GM12865 (cell line): ENCODE data around the gene TPSD1.
"Not testable (repeated sequence)": the region's sequence is repeated elsewhere in the genome, so short reads cannot be mapped to it uniquely, and the experiment has no call there.

Source experiments
- DNase-seq: peaks from one replicate; pipeline ENCODE4 v3.0.0; 2010; ENCODE audit warnings: low read depth
- H3K4me3 ChIP-seq: 2 replicates; pipeline ENCODE4 v1.5.1; 2011; ENCODE audit warnings: mild to moderate bottlenecking, low read depth, low read length, control low read depth
- CTCF ChIP-seq: IDR thresholded peaks from 2 replicates; pipeline ENCODE4 v1.5.1; 2011; ENCODE audit warnings: low read length, control low read depth, low read depth, inconsistent platforms; ENCODE audit not compliant: insufficient read depth; ENCODE audit errors: missing control alignments

TPSD1 gene

GRCh38 chr16:1288813-1289476 is 33.1 kb downstream of the TPSD1 start:
- no peak for TF ChIP-seq CTCF
- DNase-seq, result no peak
- H3K4me3 ChIP-seq, result no peak overlapping the region

- no peak overlapping the region for H3K4me3 ChIP-seq
- no peak for TF ChIP-seq CTCF
- no peak for DNase-seq
These were observed 33.6 kb downstream of the TPSD1 start for GRCh38 chr16:1289477-1289866.

GRCh38 chr16:1290063-1290501 is 34.2 kb downstream of the TPSD1 start:
- TF ChIP-seq CTCF, result no peak
- DNase-seq, result no peak
- H3K4me3 ChIP-seq, result no peak overlapping the region

GRCh38 chr16:1290860-1291575 is 35.1 kb downstream of the TPSD1 start:
- no peak for TF ChIP-seq CTCF
- no peak for DNase-seq
- H3K4me3 ChIP-seq, result no peak overlapping the region

GRCh38 chr16:1291576-1291974 is 35.7 kb downstream of the TPSD1 start:
- DNase-seq, result no peak
- no peak overlapping the region for H3K4me3 ChIP-seq
- TF ChIP-seq CTCF, result no peak

GRCh38 chr16:1292208-1292607 is 36.3 kb downstream of the TPSD1 start:
- H3K4me3 ChIP-seq, DNase-seq: not testable (repeated sequence)

- not testable (repeated sequence) for DNase-seq
These were observed 36.9 kb downstream of the TPSD1 start for GRCh38 chr16:1292808-1293207.

More at GRCh38 chr16:1292808-1293207, 36.9 kb downstream of the TPSD1 start:
- not testable (repeated sequence) for H3K4me3 ChIP-seq
